ENCODE data around the gene FUT7. TPM values are rescaled to one million over a fixed set of nuclear protein-coding genes. Genes with fewer than 3 reads are reported as not detected.

Gene FUT7
- total RNA-seq, 2 donors from 2014 or later: 10.0 to 17.8 TPM

DNA sequence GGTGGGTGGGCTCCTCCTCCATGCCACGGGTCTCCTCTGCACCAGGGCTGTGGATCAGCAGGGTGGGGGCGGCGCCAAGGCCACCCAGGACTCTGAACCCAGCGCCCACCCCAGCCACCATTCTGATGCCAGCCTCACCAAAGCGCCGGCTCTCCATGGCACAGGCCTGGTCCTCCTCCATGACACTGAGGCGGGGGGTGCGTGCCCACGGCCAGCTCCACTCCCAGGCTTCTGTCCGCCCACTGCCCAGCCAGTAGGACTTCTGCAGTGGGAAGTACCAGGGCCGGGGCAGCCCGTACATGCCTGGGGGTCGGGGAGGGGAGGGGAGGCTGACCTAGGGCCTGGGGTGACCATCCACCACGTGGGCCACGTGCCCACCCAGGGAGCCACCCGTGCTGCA is 15.5 kb downstream of the FUT7 start:
- no peaks in the 10 kb centered on the region for H3K36me3 Mint-ChIP-seq
- no peak overlapping the region for H3K27ac Mint-ChIP-seq
- ATAC-seq (no peak), DNase-seq (ENCODE audit: low spot score) (no peak)
- H3K9me3 Mint-ChIP-seq: no peaks in the 10 kb centered on the region
- no peaks in the 10 kb centered on the region for H3K4me1 Mint-ChIP-seq (ENCODE audit: low read depth in 2 of 2)
- no peak overlapping the region for H3K4me3 Mint-ChIP-seq
- no peaks in the 10 kb centered on the region for H3K27me3 Mint-ChIP-seq

DNA sequence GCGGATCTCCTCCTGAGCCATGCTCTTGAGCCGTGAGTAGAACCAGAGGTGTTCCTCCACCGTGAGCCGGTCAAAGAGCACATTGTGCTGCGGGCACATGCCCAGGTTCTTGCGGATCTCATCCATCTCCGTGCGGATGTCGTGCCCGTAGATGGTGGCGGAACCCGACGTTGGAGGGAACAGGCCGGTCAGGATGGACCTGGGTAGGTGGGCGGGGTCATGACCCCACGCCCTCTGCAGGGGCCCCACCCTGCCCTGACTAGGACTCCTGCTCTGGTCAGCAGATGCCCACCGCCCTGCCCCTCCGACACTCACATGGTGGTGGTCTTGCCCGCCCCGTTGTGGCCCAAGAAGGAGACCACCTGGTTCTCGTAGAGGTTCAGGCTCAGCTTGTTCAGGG is 15.9 kb downstream of the FUT7 start:
- ATAC-seq (no peak), DNase-seq (ENCODE audit: low spot score) (no peak)
- Mint-ChIP-seq H3K27me3 (no peaks in the 10 kb centered on the region), H3K36me3 (no peaks in the 10 kb centered on the region), H3K9me3 (no peaks in the 10 kb centered on the region), H3K27ac (no peak overlapping the region), H3K4me3 (no peak overlapping the region), H3K4me1 (ENCODE audit: low read depth in 2 of 2) (no peaks in the 10 kb centered on the region)

DNA sequence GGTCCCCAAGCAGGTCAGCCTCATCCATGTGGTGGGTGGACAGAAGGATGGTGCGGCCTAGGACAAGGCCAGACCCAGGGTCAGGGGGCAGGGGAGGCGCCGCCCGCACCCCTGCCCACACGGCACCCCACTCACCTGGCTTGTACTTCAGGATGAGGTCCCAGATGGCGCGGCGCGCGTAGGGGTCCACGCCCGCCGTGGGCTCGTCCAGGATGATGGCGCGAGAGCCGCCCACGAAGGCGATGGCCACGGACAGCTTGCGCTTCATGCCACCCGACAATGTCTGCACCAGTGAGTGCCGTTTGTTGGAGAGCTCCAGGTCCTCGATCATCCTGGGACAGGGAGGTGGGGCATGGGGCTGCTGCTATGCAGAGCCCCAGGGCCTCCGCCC is 16.4 kb downstream of the FUT7 start:
- Mint-ChIP-seq H3K4me3 (no peak overlapping the region), H3K36me3 (no peaks in the 10 kb centered on the region), H3K27me3 (no peaks in the 10 kb centered on the region), H3K27ac (no peak overlapping the region), H3K4me1 (ENCODE audit: low read depth in 2 of 2) (no peaks in the 10 kb centered on the region), H3K9me3 (no peaks in the 10 kb centered on the region)
- ATAC-seq (no peak), DNase-seq (ENCODE audit: low spot score) (no peak)

DNA sequence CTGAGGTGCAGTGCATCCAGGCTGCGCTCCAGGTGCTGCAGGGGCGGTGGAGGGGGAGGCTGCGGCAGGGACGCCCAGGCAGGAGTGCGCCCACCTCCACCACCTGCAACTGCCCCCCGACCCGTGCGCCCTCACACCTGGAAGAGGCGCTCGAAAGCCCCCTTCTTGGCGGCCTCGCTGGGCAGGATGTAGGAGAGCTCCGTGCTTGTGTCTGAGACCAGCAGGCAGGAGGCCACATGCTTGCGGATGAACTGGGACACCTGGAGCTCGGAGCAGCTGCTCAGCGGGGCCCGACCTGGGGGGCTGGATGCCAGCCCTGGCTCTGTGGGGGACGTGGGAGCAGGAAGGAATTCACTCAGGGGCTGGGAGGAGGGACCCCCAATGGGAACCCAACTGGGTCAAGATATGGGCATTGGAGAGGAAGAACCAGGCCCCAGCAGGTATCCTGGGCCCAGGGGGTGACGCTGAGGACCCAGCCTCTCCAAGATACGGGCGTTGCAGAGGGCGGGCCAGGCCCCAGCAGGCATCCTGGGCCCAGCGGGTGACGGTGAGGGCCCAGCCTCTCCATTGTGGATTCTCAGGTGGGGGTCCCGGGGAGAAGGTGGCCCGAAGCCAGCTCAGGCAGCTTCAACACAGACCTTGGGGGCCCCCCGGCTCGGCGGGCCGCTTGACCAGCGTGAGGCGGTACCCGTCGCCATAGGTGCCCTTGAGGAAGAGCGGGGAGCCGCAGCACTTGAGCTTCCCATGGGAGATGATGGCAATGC is 16.9 kb downstream of the FUT7 start:
- Mint-ChIP-seq H3K27me3 (no peaks in the 10 kb centered on the region), H3K36me3 (no peaks in the 10 kb centered on the region), H3K9me3 (no peaks in the 10 kb centered on the region), H3K4me3 (no peak overlapping the region), H3K4me1 (ENCODE audit: low read depth in 2 of 2) (no peaks in the 10 kb centered on the region), H3K27ac (no peak overlapping the region)
- no peak for ATAC-seq
- DNase-seq (ENCODE audit: low spot score): no peak

DNA sequence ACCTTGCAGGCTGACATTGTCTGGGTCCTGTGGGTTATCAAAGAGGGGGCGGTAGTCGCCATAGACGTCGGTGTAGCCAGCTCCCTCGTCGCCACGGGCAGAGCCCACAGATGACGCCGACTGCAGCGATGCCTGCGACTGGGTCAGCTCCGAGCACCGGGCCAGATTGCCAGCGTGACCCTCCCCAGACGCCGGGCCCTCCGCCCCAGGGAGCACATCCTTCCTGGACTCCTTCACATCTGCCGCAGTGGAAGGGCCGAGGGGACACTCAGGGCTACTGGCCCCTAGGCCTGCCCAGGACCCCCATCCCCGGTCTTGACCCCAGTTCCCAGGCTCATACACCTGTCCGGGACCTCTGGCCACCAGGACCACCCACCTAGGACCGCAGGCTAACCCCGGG is 17.7 kb downstream of the FUT7 start:
- no peak for DNase-seq (ENCODE audit: low spot score)
- H3K27ac Mint-ChIP-seq: no peak overlapping the region

DNA sequence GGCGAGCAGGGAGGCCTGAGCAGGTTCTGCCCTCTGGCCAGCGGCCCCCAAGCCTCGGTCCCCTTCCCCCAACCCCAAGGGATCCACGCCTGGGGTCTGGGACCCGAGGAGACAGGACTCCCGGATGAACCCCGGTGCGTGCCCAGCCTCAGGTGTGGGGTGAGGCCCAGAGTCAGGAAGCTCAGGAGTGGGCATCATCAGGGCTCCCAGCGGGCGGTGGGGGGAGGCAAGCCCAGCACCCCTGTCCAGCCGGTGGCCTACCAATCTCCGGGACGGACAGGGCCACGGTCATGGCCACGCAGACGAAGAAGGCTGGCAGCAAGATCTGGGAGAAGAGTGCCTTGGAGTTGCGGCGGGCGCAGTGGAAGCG is 18.3 kb downstream of the FUT7 start:
- no peak for ATAC-seq
- H3K4me3 Mint-ChIP-seq: no peak overlapping the region
- no peaks in the 10 kb centered on the region for H3K36me3 Mint-ChIP-seq
- no peak for DNase-seq (ENCODE audit: low spot score)
- no peaks in the 10 kb centered on the region for H3K9me3 Mint-ChIP-seq
- H3K27me3 Mint-ChIP-seq: no peaks in the 10 kb centered on the region
- H3K4me1 Mint-ChIP-seq (ENCODE audit: low read depth in 2 of 2): no peaks in the 10 kb centered on the region
- no peak overlapping the region for H3K27ac Mint-ChIP-seq

More for the DNA sequence above, 17.7 kb downstream of the FUT7 start:
- H3K4me1 Mint-ChIP-seq (ENCODE audit: low read depth in 2 of 2): no peaks in the 10 kb centered on the region
- H3K9me3 Mint-ChIP-seq: no peaks in the 10 kb centered on the region
- ATAC-seq: no peak
- H3K36me3 Mint-ChIP-seq: no peaks in the 10 kb centered on the region
- no peak overlapping the region for H3K4me3 Mint-ChIP-seq
- no peaks in the 10 kb centered on the region for H3K27me3 Mint-ChIP-seq

DNA sequence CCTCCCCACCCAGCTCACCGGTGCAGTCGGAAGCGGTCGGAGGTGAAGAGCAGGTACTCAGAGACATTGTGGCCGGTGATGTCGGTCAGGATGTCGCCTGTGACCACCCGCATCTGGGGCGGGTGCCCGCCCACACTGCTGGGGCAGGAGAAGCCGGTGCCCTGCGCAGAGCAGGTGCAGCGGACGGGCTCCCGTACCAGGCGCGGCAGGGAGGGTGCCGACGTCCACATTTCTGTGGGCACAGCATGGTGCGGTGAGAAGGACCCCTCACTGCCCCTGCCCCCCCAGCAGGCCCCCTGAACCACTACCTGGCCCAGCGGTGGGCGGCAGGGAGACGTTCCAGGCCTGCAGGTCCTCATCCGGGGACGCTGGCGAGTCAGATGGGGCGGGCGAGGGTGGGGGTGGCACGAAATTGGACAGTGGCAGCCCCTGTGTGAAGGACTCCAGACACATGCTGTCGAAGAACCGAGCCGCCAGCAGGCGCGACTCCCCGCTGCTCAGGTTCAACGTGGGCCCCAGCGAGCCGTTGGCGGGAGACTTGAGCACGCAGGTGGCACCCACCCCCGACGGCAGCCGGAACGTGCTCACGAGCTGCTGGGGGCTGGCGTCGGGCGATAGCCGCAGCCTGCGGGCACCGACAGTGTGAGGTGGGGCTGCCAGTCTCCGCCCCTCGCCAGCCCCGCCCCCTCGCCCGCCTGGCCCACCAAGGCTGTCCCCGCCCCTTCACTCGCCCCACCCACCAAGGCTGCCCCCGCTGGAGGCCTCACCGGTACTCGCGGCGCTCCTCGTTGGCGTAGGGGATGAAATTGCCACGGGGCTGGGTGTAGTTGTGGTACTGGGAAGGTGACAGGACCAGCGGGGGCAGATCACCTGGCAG is 19.0 kb downstream of the FUT7 start:
- Mint-ChIP-seq H3K9me3 (no peaks in the 10 kb centered on the region), H3K27ac (no peak overlapping the region), H3K4me3 (no peak overlapping the region), H3K4me1 (ENCODE audit: low read depth in 2 of 2) (no peaks in the 10 kb centered on the region), H3K27me3 (no peaks in the 10 kb centered on the region), H3K36me3 (no peaks in the 10 kb centered on the region)
- DNase-seq (ENCODE audit: low spot score) (no peak), ATAC-seq (no peak)

DNA sequence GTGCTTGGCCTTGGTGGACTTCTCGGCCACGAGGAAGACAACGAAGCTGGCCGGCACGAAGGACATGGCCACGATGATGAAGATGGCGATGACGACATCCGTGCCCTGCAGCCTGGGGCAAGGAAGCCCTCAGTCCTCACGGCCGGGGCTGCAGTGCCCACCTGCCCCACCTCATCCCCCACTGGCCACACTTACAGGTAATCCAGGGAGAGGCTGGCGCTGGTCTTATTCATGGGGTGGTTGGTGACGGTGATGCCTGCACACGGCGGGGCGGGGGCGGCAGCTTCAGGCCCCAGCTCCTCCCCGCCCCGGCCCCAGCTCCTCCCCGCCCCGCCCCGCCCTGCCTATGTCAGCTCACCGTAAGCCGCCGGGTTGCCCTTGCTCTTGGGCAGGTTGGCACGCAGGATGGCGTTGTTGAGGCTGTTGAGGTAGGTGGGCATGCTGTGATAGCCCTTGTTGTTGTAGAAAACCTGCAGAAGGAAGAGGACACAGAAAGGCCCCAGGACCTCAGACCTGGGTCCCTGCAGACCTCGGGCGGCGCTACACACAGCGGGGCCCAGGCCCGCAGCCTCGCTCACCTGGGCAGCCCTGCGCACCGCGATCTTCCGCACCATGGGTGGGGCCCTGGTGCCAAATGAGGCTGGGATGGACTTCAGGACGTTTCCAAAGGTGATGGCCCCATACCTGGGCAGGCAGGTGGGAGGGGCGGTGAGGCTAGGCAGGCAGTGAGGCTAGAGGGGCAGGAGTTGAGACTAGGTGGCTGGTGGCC is 19.8 kb downstream of the FUT7 start:
- ATAC-seq (no peak), DNase-seq (ENCODE audit: low spot score) (no peak)
- Mint-ChIP-seq H3K4me1 (ENCODE audit: low read depth in 2 of 2) (no peaks in the 10 kb centered on the region), H3K36me3 (no peaks in the 10 kb centered on the region), H3K27ac (no peak overlapping the region), H3K4me3 (no peak overlapping the region), H3K9me3 (no peaks in the 10 kb centered on the region), H3K27me3 (no peaks in the 10 kb centered on the region)

DNA sequence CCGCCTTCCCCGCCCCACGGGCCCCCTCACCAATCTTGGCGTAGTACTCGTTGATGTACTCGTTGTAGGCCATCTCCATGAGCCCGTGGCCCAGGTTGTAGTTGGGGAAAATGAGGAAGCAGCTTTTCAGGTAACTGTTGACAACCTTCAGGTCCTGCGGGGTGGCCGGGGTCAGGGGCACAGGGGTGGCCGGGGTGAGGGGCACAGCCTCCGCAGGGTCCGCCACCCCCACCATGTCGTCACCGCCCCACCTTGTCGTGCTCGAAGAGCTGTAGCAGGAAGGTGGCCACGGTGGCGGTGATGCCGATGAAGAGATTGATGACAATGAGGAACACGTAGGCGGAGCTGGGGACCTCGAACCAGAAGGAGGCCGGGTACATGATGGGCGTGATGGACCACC is 20.7 kb downstream of the FUT7 start:
- Mint-ChIP-seq H3K27me3 (no peaks in the 10 kb centered on the region), H3K9me3 (no peaks in the 10 kb centered on the region), H3K4me3 (no peak overlapping the region), H3K27ac (no peak overlapping the region), H3K4me1 (ENCODE audit: low read depth in 2 of 2) (peaks cover 5% of the 10 kb centered on the region in 2 donors), H3K36me3 (no peaks in the 10 kb centered on the region)
- ATAC-seq (no peak), DNase-seq (ENCODE audit: low spot score) (no peak)

DNA sequence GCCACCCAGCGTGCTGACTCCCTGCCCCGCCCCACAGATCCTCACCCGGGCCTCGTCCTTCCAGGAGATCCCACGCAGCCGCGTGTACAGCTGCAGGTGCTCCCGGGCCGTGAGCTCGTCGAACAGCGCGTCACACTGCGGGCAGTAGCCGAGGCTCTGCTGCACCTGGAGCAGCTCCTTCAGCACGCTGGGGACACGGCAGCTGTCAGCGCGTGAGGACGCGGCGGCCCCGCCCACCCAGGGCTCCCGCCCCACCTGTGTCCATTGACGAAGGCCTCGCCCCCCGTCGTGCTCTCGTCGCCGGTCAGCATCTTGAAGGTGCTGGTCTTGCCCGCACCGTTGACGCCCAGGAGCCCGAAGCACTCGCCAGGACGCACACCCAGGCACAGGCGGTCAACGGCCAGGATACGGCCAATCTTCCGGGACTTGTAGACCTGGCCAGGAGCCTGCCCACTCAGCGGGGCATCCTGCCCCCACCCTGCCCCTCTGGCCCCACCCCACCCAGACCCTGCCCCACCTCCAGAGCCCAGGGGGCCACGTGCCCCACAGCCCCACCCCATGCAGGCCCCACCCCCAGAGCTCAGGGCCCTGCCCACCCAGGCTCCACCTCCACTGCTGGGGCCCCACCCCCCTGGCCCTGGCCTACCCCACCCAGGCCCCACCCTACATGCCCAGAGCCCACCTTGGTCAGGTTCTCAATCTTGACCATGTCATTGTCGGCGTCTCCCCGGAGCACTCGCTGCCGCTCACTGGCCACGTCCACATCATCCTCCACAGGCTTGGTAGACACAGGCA is 21.8 kb downstream of the FUT7 start:
- ATAC-seq (no peak), DNase-seq (ENCODE audit: low spot score) (no peak)
- peaks cover 7 to 12% of the 10 kb centered on the region in 2 donors for H3K4me1 Mint-ChIP-seq (ENCODE audit: low read depth in 2 of 2)
- no peaks in the 10 kb centered on the region for H3K36me3 Mint-ChIP-seq
- no peak overlapping the region for H3K27ac Mint-ChIP-seq
- H3K4me3 Mint-ChIP-seq: no peak overlapping the region
- no peaks in the 10 kb centered on the region for H3K9me3 Mint-ChIP-seq
- H3K27me3 Mint-ChIP-seq: no peaks in the 10 kb centered on the region

DNA sequence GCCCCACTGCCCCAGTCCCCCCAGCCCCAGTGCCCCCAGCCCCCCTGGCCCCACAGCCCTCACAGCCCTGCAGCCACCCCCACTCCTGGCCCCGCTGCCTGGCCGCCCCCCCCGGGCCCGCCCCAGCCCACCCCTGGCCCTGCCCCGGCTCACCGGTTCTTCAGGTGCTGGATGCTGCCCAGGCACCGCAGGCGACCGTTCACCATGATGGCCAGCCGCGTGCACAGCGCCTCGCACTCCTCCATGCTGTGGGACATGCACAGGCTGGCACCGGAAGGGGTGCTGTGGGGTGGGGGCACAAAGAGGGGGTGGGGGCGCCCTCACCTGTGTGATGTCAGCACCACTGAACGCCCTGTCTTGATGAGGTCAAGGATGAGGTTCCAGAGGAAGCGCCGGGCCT is 22.7 kb downstream of the FUT7 start:
- Mint-ChIP-seq H3K27me3 (no peaks in the 10 kb centered on the region), H3K9me3 (no peaks in the 10 kb centered on the region), H3K4me1 (ENCODE audit: low read depth in 2 of 2) (peaks cover 16 to 18% of the 10 kb centered on the region in 2 donors), H3K36me3 (no peaks in the 10 kb centered on the region), H3K27ac (no peak overlapping the region), H3K4me3 (no peak overlapping the region)
- ATAC-seq (no peak), DNase-seq (ENCODE audit: low spot score) (no peak)

DNA sequence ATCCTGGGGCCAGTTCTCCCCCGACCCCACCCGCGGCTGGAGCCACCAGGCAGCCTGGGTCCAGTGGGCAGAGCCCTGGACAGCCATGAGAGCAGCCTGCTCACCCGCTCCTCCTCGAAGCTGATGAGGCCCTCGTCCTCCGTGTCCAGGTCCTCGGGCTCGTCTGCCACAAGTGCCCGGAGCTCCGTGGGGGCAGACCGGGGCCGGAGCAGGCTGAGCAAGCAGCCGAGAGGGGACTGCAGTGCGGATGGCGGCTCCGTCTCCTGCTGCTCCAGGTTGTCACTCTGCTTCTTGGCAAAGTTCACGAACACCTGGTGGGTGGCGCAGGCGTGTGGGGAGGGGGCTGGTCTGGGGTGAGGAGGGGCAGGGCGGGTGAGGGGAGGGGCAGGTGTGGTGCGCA is 23.6 kb downstream of the FUT7 start:
- H3K4me3 Mint-ChIP-seq: no peak overlapping the region
- DNase-seq (ENCODE audit: low spot score): peak; percentile 59
- H3K27me3 Mint-ChIP-seq: no peaks in the 10 kb centered on the region
- H3K36me3 Mint-ChIP-seq: no peaks in the 10 kb centered on the region
- H3K9me3 Mint-ChIP-seq: no peaks in the 10 kb centered on the region
- H3K27ac Mint-ChIP-seq: no peak overlapping the region
- peaks cover 16 to 18% of the 10 kb centered on the region in 2 donors for H3K4me1 Mint-ChIP-seq (ENCODE audit: low read depth in 2 of 2)
- no peak for ATAC-seq

DNA sequence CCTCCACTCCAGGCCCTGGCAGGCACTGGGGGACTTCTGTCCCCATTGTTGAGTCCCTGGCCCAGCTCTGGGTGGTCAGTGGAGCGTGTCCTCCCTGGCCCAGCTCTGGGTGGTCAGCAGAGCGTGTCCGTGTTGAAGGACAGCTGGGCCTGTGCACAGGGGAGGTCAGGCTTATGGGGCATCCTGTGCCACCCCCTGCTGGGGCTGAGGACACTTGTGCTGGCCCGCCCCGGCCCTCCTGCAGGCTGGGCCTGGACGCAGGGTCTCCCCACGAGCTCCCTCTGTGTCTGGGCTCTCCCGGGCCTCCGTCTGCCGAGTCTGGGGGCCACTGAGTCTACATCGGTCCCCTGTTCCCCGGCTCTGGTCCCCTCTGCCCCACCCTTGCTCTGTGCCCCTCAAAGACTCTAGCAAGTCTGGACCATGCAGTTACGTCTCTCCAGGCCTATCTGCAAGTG is 24.0 kb downstream of the FUT7 start:
- Mint-ChIP-seq H3K4me1 (ENCODE audit: low read depth in 2 of 2) (peaks cover 16 to 18% of the 10 kb centered on the region in 2 donors), H3K4me3 (no peak overlapping the region), H3K9me3 (no peaks in the 10 kb centered on the region), H3K36me3 (no peaks in the 10 kb centered on the region), H3K27ac (no peak overlapping the region), H3K27me3 (no peaks in the 10 kb centered on the region)
- DNase-seq (ENCODE audit: low spot score) (no peak), ATAC-seq (no peak)
